ENCODE measurements around the gene ZNF710. TPM values are rescaled to one million over a fixed set of nuclear protein-coding genes. Genes with fewer than 3 reads are reported as not detected.

The ZNF710 gene
- total RNA-seq, 1 donor from 2014 or later: 25.2 TPM

DNA sequence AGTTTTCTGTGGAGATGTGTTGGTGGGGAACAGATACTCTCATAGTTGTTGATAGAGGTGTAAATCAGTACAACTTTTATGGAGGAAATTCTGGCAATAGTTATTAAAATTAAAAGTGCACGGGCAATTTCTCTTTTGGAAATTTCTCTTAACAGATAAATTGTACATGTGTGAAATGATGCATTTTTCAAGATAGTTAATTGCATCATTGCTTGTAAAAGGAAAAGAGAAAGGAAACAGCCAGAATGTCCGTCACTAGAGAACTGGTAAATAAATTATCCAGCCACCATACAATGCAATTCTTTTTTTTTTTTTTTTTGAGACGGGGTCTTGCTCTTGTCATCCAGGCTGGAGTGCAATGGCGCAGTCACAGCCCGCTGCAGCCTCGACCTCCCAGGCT lies 14.2 kb downstream of the ZNF710 start:
- no peak overlapping the region for H3K27ac Mint-ChIP-seq (ENCODE audit: unreplicated experiment)
- peaks cover 6% of the 10 kb centered on the region for H3K9me3 Mint-ChIP-seq (ENCODE audit: unreplicated experiment)
- no peak for TF ChIP-seq CTCF (IDR thresholded peaks at IDR 0.05; ENCODE audit: partially characterized antibody, unreplicated experiment)
- peaks cover 4% of the 10 kb centered on the region for H3K4me1 Mint-ChIP-seq (ENCODE audit: low read depth, unreplicated experiment)
- no peak for DNase-seq
- H3K27me3 Mint-ChIP-seq (ENCODE audit: unreplicated experiment): peaks cover 3% of the 10 kb centered on the region
- no peak overlapping the region for H3K4me3 Mint-ChIP-seq (ENCODE audit: unreplicated experiment)
- H3K36me3 Mint-ChIP-seq (ENCODE audit: unreplicated experiment): no peaks in the 10 kb centered on the region

DNA sequence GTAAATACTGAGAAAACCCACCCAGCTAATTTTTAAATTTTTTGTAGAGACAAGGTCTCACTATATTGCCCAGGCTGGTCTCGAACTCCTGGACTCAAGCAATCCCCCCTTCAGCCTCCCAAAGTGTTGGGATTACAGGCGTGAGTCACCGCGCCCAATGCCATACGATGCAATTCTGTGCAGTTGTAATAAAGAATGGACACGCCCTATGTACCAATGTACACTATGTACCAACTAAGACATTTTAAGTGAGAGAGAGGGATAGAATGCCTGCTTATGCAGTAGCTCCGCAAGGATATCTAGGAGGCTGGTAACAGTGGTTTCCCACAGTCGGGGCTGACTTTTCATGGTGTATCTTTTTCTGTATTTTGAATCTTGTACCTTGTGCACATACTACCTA lies 14.6 kb downstream of the ZNF710 start:
- peaks cover 6% of the 10 kb centered on the region for H3K4me1 Mint-ChIP-seq (ENCODE audit: low read depth, unreplicated experiment)
- no peak overlapping the region for H3K27ac Mint-ChIP-seq (ENCODE audit: unreplicated experiment)
- TF ChIP-seq CTCF (IDR thresholded peaks at IDR 0.05; ENCODE audit: partially characterized antibody, unreplicated experiment): no peak
- H3K4me3 Mint-ChIP-seq (ENCODE audit: unreplicated experiment): no peak overlapping the region
- peaks cover 3% of the 10 kb centered on the region for H3K27me3 Mint-ChIP-seq (ENCODE audit: unreplicated experiment)
- DNase-seq: no peak
- H3K36me3 Mint-ChIP-seq (ENCODE audit: unreplicated experiment): no peaks in the 10 kb centered on the region
- peaks cover 6% of the 10 kb centered on the region for H3K9me3 Mint-ChIP-seq (ENCODE audit: unreplicated experiment)

- Mint-ChIP-seq H3K27me3 (ENCODE audit: unreplicated experiment) (peaks cover 5% of the 10 kb centered on the region), H3K9me3 (ENCODE audit: unreplicated experiment) (peaks cover 2% of the 10 kb centered on the region), H3K27ac (ENCODE audit: unreplicated experiment) (no peak overlapping the region), H3K4me3 (ENCODE audit: unreplicated experiment) (no peak overlapping the region), H3K36me3 (ENCODE audit: unreplicated experiment) (no peaks in the 10 kb centered on the region), H3K4me1 (ENCODE audit: low read depth, unreplicated experiment) (peaks cover 9% of the 10 kb centered on the region)
- no peak for DNase-seq
- no peak for TF ChIP-seq CTCF (IDR thresholded peaks at IDR 0.05; ENCODE audit: partially characterized antibody, unreplicated experiment)
Observed at GRCh38 chr15:90016721-90017120, 15.6 kb downstream of the ZNF710 start.

GRCh38 chr15:90018216-90018831 lies 17.2 kb downstream of the ZNF710 start:
- peaks cover 9% of the 10 kb centered on the region for H3K4me1 Mint-ChIP-seq (ENCODE audit: low read depth, unreplicated experiment)
- no peaks in the 10 kb centered on the region for H3K9me3 Mint-ChIP-seq (ENCODE audit: unreplicated experiment)
- H3K36me3 Mint-ChIP-seq (ENCODE audit: unreplicated experiment): no peaks in the 10 kb centered on the region
- H3K27me3 Mint-ChIP-seq (ENCODE audit: unreplicated experiment): peaks cover 3% of the 10 kb centered on the region
- no peak for DNase-seq
- no peak for TF ChIP-seq CTCF (IDR thresholded peaks at IDR 0.05; ENCODE audit: partially characterized antibody, unreplicated experiment)
- H3K4me3 Mint-ChIP-seq (ENCODE audit: unreplicated experiment): no peak overlapping the region
- H3K27ac Mint-ChIP-seq (ENCODE audit: unreplicated experiment): no peak overlapping the region

DNA sequence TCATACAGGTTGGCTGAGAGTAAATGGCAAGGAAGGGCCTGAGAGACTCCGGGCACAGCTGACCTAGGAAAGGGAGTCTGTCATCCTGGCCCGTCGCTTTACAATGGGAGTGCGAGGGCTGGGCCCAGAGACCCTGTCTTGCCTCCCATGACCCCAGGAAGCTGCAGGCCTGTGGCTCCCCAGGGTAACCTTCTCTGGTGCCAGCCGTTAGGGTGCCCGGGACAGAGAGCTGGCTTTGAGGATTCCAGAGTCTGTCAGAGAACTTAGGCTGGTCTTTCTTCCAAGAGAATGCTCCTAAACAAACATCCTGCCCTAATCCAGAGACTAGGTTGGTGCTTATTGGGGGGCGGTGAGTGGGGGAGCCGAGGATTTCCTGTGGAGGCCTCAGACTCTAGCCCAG lies 18.5 kb downstream of the ZNF710 start:
- DNase-seq: no peak
- peaks cover 3% of the 10 kb centered on the region for H3K27me3 Mint-ChIP-seq (ENCODE audit: unreplicated experiment)
- no peaks in the 10 kb centered on the region for H3K36me3 Mint-ChIP-seq (ENCODE audit: unreplicated experiment)
- no peaks in the 10 kb centered on the region for H3K9me3 Mint-ChIP-seq (ENCODE audit: unreplicated experiment)
- H3K27ac Mint-ChIP-seq (ENCODE audit: unreplicated experiment): no peak overlapping the region
- no peak for TF ChIP-seq CTCF (IDR thresholded peaks at IDR 0.05; ENCODE audit: partially characterized antibody, unreplicated experiment)
- H3K4me1 Mint-ChIP-seq (ENCODE audit: low read depth, unreplicated experiment): peaks cover 10% of the 10 kb centered on the region
- H3K4me3 Mint-ChIP-seq (ENCODE audit: unreplicated experiment): no peak overlapping the region

Data from glutamatergic neuron (in vitro differentiated cells).